Stimulated activated CD4-positive, alpha-beta T cell treated with anti-CD3 and anti-CD28 coated beads, TNF-alpha, amount 100 ng/mL, for 24 hours (primary cell): ENCODE results near the gene SMIM27.
"Not testable (repeated sequence)": the region's sequence is repeated elsewhere in the genome, so short reads cannot be mapped to it uniquely, and the experiment has no call there.

Source experiments
- DNase-seq, 3 experiments: peaks; one replicate each; pipeline ENCODE4 v3.0.0-alpha.2; 2020; ENCODE audit warnings: low read depth in 3 of 3

SMIM27 gene

GRCh38 chr9:32596936-32597335 is 44.8 kb downstream of the SMIM27 start:
- DNase-seq: no peak

GRCh38 chr9:32599021-32599420 is 46.9 kb downstream of the SMIM27 start:
- DNase-seq: not testable (repeated sequence)
